Measurements from ENCODE around the gene MED22.

- TF ChIP-seq CTCF (conservative IDR thresholded peaks at IDR 0.05; ENCODE audit: low read length) (no peak), EZH2phosphoT487 (IDR thresholded peaks at IDR 0.05; ENCODE audit: borderline replicate concordance) (no peak)
These were observed 8.3 kb downstream of the MED22 start for GRCh38 chr9:133339641-133340040.

Data from Loucy (cell line).